ENCODE results near the gene GJA9. TPM values are rescaled to one million over a fixed set of nuclear protein-coding genes. Genes with fewer than 3 reads are reported as not detected.
"Not testable (repeated sequence)": the region's sequence is repeated elsewhere in the genome, so short reads cannot be mapped to it uniquely, and the experiment has no call there.

The GJA9 gene
- total RNA-seq, 4 donors from 2014 or later = 0.41 to 1.6 TPM; not detected in 2

DNA sequence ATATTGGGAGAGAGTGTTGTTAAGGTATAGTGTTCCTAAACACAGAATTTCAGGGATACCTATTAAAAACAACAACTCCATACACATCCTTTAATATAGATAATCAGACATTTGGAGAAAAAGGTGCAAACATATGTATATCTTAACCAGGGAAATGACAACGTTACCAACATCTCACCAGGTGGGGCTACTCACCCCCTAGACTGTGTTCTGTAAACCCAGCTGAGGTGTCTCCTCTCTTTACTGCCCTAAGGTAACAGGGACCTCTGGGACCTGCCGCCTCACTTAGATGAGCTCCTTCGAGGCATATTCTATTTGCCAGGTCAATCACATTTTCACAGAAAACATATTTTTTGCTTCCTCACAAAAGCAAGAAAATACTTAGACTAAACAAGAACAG, 35.2 kb downstream of the GJA9 start:
- Histone ChIP-seq H3K36me3 (peaks cover 0 to 63% (median 23%) of the 10 kb centered on the region in 4 donors), H3K4me3 (no peak overlapping the region), H3K9me3 (no peaks in the 10 kb centered on the region), H3K4me1 (no peaks in the 10 kb centered on the region), H3K27ac (no peak overlapping the region), H3K27me3 (no peaks in the 10 kb centered on the region)
- 86 to 87% methylated on average over 3 of the region's 3 CpGs for WGBS, 2 donors (ENCODE audit: low coverage in 1 of 2)
- intact Hi-C loops (cut with DNase I; ENCODE audit: low total_unique reads) (no loop called here), in situ Hi-C loops (cut with MboI; ENCODE audit: low pct_ligation_motif_present in 1 of 4, low pct_unique_long_range_greater_than_20kb in 1 of 4, low sequenced_read_pairs in 3 of 4) (loop anchor here in 1 of 4 donors (25.0 kb wide), 1 partner anchor 809 kb away; the partner anchor contains the start of gene POU3F1)
- no peak for TF ChIP-seq POLR2AphosphoS5 (IDR thresholded peaks at IDR 0.05)
- no peak for DNase-seq

DNA sequence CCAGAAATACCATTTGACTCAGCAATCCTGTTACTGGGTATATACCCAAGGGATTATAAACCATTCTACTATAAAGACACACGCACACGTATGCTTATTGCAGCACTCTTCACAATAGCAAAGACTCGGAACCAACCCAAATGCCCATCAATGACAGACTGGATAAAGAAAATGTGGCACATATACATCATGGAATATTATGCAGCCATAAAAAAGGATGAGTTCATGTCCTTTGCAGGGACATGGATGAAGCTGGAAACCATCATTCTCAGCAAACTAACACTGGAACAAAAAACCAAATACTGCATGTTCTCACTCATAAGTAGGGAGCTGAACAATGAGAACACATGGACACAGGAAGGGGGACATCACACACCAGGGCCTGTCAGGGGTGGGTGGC, 36.3 kb downstream of the GJA9 start:
- 97% methylated on average over 3 of the region's 3 CpGs; no CpG with 5 or more reads in 1 of the 2 donors for WGBS, 2 donors (ENCODE audit: low coverage in 1 of 2)
- H3K27me3 ChIP-seq; H3K27ac ChIP-seq; H3K4me3 ChIP-seq; DNase-seq; H3K4me1 ChIP-seq; intact Hi-C loops (cut with DNase I; ENCODE audit: low total_unique reads); H3K9me3 ChIP-seq: not testable (repeated sequence)
- H3K36me3 ChIP-seq = peaks cover 0 to 52% (median 19%) of the 10 kb centered on the region in 4 donors
- in situ Hi-C loops (cut with MboI; ENCODE audit: low pct_ligation_motif_present in 1 of 4, low pct_unique_long_range_greater_than_20kb in 1 of 4, low sequenced_read_pairs in 3 of 4) = loop anchor here in 1 of 4 donors (25.0 kb wide), 1 partner anchor 808 kb away; the partner anchor contains the start of gene POU3F1

- 56 to 83% methylated on average over 2 of the region's 2 CpGs for WGBS, 2 donors (ENCODE audit: low coverage in 1 of 2)
- no peaks in the 10 kb centered on the region for H3K27me3 ChIP-seq
- H3K9me3 ChIP-seq = no peaks in the 10 kb centered on the region
- no peak for TF ChIP-seq POLR2A (IDR thresholded peaks at IDR 0.05)
- no peak for TF ChIP-seq EP300 (IDR thresholded peaks at IDR 0.05; ENCODE audit: low read depth)
- no peak for TF ChIP-seq CTCF (IDR thresholded peaks at IDR 0.05)
- TF ChIP-seq POLR2AphosphoS5 (IDR thresholded peaks at IDR 0.05) = no peak
- H3K36me3 ChIP-seq = peaks cover 0 to 38% (median 18%) of the 10 kb centered on the region in 4 donors
- H3K27ac ChIP-seq = no peak overlapping the region
- intact Hi-C loops (cut with DNase I; ENCODE audit: low total_unique reads) = no loop called here
- no peak for DNase-seq
- in situ Hi-C loops (cut with MboI; ENCODE audit: low pct_ligation_motif_present in 1 of 4, low pct_unique_long_range_greater_than_20kb in 1 of 4, low sequenced_read_pairs in 3 of 4) = loop anchor here in 1 of 4 donors (25.0 kb wide), 1 partner anchor 803 kb away; the partner anchor contains the start of gene POU3F1
- no peak overlapping the region for H3K4me3 ChIP-seq
- peaks cover 0 to 5% (median 0%) of the 10 kb centered on the region in 4 donors for H3K4me1 ChIP-seq
Measured at GRCh38 chr1:38840281-38840680, 41.1 kb downstream of the GJA9 start.

DNA sequence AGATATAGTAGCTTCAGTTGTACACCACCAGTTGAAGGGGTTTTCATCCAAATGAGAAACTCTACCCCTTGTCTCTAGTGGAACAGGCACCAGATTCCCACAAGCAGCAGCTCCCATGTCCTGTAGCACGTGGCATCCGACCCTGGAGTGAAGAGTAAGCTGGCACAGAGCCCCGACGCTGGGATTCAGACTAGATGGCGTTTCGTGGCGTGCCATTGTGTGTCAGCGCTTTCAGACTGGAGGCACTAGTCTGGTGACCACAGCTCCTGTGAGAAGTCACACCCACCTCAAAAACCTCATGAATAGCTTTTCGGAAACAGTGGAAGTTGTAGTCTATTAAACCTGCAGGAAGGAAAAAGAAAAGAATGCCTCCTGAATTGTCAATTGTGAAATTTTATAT, 42.0 kb downstream of the GJA9 start:
- DNase-seq = no peak
- Histone ChIP-seq H3K4me1 (peaks cover 0 to 5% (median 0%) of the 10 kb centered on the region in 4 donors), H3K36me3 (peaks cover 0 to 33% (median 14%) of the 10 kb centered on the region in 4 donors), H3K9me3 (no peaks in the 10 kb centered on the region), H3K4me3 (no peak overlapping the region), H3K27me3 (no peaks in the 10 kb centered on the region), H3K27ac (no peak overlapping the region)
- in situ Hi-C loops (cut with MboI; ENCODE audit: low pct_ligation_motif_present in 1 of 4, low pct_unique_long_range_greater_than_20kb in 1 of 4, low sequenced_read_pairs in 3 of 4) = loop anchor here in 2 of 4 donors (10.0 to 25.0 kb wide), 2 partner anchors 802 to 815 kb away; partner anchors contain the start of gene POU3F1 (in 1 of the 2)
- WGBS, 2 donors (ENCODE audit: low coverage in 1 of 2) = 90% methylated on average over 9 of the region's 9 CpGs; no CpG with 5 or more reads in 1 of the 2 donors
- TF ChIP-seq POLR2A (IDR thresholded peaks at IDR 0.05) (no peak), EP300 (IDR thresholded peaks at IDR 0.05; ENCODE audit: low read depth) (no peak), CTCF (IDR thresholded peaks at IDR 0.05) (no peak), POLR2AphosphoS5 (IDR thresholded peaks at IDR 0.05) (no peak)
- intact Hi-C loops (cut with DNase I; ENCODE audit: low total_unique reads) = no loop called here

- H3K4me3 ChIP-seq; H3K9me3 ChIP-seq; intact Hi-C loops (cut with DNase I; ENCODE audit: low total_unique reads); H3K27ac ChIP-seq; H3K4me1 ChIP-seq; DNase-seq; H3K27me3 ChIP-seq: not testable (repeated sequence)
- 87 to 93% methylated on average over 7 to 10 of the region's 10 CpGs for WGBS, 2 donors (ENCODE audit: low coverage in 1 of 2)
- in situ Hi-C loops (cut with MboI; ENCODE audit: low pct_ligation_motif_present in 1 of 4, low pct_unique_long_range_greater_than_20kb in 1 of 4, low sequenced_read_pairs in 3 of 4) = loop anchor here in 2 of 4 donors (10.0 to 25.0 kb wide), 2 partner anchors 799 to 812 kb away; partner anchors contain the start of gene POU3F1 (in 1 of the 2)
- peaks cover 0 to 19% (median 9%) of the 10 kb centered on the region in 4 donors for H3K36me3 ChIP-seq
Measured at GRCh38 chr1:38836316-38836715, 45.1 kb downstream of the GJA9 start.

Data from transverse colon (tissue), 4 donors.